NK-92 (cell line): ENCODE results near the gene PPP2R3A.

ENCODE experiments used
- DNase-seq: peaks from one replicate; lab custom pipeline; 2025; ENCODE audit not compliant: unreplicated experiment; lab: John Stamatoyannopoulos, UW

The PPP2R3A gene

DNA sequence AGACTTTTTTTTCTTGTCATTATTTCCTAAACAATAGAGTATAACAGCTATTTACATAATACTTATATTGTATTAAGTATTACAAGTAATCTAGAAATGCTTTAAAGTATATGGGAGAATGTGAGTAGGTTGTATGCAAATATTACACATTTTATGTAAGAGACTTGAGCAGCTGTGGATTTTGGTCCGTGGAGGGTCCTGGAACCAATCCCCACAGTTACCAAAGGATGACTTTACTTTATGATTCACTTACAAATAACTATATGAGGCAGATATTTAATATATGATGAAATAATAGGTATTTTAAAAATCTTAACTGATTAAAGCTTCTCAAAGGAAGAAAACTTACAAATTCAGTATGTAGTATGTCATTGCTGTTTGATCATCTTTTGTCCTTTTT lies 56.3 kb downstream of the PPP2R3A start:
- no peak for DNase-seq

DNA sequence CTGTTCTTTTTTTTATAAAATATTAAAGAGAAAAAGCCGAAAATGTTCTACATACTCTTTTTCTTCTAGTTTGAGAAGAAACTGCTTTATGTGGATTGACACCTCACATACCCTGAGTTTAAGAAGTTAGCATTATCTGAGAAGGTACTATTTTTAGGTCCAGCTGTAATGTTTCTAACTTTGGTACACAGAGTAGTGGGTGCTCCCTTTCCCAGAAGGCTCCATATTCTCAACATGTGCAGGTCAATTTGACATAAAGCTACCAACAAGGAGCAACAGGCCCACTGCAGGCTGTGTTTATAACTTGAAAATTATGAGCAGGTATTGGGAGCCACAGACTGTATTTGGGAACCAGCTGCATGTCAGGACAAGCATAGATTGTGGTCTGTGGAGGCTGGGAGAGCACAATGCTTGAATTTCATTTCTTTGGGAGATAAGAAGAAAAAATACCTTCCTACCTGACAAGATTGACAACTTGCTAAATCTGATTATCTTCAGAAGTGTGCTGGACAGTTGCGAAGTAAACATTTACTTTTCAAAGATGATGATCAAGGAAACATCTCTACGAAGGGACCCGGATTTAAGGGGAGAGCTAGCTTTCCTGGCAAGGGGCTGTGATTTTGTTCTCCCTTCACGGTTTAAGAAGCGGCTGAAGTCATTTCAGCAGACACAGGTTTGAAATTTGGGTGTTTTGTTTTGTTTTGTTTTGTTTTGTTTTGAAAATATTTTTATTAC lies 57.2 kb downstream of the PPP2R3A start:
- DNase-seq = no peak

DNA sequence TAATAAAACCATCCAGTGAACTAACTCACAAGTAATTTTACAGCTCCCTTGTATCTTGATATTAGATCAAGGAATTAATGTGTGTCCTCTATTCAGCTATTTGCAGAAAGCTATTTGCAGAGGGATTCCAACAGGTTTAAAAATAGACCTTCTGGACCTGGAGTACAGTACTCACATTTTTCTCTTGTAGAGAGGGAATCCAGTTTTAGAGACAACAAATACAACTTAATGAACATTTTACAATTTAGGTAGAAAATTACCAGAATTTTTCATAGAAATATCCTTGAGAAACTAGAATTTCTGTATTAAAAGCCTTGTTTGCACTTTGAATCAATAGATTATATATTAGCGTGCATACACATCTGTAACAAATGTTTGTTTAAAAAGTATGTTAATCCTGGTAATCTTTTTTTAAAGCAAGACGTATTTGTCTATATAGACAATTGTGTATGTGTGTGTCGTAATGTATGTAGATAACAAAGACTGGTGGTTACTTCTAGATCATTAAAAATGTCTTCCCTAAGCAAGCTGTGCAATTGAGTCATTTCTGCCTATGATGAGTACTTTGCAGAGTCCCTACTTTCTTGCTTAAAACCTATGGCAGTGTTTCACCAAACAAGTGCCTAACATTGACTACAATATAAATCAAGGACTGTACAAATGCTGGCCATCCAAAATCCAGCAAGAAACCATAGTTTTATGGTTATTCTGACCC lies 57.9 kb downstream of the PPP2R3A start:
- DNase-seq = no peak

DNA sequence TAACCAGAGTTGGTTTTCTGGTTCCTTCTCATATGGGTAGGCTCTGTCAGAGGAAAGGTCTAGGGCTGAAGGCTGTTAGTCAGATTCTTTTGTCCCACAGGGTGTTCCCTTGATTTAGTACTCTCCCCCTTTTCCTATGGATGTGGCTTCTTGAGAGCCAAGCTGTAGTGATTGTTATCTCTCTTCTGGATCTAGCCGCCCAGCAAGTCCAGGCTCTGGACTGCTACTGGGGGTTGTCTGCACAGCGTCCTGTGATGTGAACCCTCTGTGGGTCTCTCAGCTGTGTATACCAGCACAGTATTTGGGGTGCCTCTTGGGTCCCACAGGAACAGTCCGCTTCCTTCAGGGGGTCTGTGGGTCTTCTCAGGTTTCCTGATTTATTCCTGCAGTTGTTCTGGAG lies 70.8 kb downstream of the PPP2R3A start:
- DNase-seq = no peak

DNA sequence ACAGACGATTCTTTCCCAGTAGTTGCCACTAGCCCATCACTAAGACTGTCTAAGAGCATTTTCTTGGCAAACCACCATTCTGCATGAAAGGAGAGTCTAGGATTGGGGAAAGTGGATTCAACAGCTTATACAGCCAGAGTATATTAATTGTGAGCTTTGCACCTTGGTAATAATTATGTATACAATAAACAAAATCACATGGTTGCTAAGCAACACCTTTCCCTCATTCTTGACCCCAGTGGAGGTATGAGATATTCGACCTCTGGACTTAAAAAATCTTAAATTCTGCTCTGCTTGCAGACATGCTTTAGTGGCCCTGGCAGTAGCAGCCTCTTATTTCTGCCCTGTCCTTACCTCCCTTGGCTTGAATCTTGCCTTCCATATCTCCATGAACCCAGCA lies 73.1 kb downstream of the PPP2R3A start:
- DNase-seq = no peak

DNA sequence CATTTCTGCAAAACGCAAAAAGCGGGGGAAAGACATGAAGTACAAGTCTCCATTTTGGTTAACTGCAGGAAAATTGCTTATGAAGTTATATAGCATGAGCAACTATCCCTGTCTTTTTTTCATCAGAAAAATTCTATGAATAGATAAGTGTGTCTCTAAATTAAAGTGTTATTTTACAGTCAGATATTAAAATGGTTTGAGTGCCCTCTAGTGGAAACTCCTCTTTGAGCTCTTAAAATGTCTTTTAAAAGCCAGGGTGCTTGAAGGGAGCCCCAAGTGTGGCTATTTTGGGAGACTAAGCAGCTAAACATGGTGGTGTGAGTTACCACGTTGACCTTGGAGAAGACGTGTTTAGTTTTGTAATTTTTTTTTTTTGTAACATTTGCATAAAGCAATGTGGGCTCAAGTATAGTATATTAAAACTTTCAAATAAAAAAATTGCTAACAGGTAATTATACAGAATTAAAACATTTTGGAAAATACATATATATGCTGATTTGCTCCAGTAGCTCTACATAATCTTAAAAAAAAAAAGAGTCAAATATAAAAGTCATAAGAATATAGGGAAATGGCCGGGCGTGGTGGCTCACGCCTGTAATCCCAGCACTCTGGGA lies 77.2 kb downstream of the PPP2R3A start:
- no peak for DNase-seq

DNA sequence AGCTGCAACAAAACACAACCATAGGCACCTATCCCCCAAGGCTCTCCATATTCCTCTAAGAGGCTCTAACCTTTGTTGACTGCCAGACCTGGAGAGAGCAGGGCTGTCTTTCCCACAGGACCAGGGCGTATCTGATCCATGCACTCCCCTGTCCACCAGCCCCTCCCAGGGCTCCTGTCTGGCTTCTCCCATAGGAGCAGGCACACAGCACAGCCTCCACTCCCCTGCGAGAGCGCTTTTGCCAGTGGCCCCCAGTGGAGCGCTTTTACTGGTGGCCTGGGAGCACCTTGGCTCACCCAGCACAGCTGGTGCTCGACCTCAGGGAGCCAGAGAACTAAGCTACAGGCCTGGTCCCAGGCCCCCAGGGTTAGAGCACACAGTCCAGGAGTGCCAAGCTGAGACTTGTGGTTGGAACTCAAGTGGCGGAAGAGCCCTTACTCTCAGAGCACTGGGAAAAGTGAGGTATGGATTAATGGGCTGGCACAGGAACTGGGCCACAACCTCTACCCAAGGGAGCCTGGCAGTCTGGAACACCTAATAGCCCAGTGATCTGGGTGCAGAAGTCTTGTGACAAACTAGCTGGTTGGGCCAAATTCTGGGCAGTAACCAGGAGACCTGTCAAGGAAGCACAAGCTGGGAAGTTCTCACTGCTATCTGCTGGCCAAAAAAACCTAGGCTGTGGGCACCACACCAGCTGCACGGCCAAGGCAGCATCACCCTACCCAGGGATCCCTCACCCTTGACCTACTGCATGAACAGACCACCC lies 79.6 kb downstream of the PPP2R3A start:
- DNase-seq = no peak

DNA sequence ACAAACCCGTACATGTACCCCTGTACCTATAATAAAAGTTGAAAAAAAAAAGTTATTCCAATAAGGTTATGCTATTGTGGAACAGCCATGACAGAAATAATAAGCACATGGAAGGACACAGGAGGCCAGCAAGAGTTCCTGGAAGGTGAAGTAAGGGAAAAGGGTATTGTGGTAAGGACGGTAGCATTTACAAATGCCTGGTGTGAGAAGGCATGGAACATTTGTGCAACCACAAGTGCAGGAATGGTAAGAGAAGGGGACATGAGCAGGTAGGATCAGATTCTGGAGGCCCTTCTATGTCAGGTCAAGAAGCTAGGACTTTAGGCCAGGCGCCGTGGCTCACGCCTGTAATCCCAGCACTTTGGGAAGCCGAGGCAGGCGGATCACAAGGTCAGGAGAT lies 82.5 kb downstream of the PPP2R3A start:
- DNase-seq = no peak

DNA sequence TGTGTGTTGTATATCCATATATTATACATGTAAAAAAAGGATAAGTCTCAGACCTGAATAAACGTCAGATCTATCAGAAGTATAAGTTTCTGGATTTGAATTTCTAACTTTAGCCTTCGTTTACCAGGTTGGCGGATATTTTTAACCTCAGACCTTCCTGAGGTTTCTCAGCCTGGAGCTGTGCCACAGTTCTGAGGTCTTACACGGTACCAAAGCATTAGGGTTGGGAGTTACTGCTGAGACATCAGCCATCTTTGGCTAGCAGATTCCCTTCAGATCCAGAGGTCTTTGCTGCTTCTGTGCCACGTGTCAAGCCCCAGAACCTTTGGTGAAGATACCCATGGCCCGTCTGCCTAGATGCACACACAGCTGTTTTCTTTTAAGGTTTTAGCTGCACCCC lies 84.7 kb downstream of the PPP2R3A start:
- no peak for DNase-seq

DNA sequence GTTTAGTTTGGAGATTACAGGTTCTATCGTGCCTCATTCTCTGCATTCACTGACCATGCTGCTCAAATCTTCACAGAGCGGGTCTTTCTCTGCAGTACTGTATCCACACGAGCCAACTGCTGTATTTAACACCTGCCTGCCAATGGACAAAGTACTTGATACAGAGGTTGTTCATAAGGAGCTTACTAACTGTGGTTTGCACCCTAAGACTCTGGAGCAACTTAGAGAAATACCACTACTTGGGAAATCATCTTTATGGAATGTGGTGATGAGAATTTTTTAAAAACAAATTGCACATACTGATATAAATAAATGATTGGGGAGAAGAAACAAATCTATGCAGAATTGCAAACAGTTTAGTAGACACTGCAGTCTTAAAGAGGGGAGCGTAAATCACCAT lies 90.0 kb downstream of the PPP2R3A start:
- no peak for DNase-seq

DNA sequence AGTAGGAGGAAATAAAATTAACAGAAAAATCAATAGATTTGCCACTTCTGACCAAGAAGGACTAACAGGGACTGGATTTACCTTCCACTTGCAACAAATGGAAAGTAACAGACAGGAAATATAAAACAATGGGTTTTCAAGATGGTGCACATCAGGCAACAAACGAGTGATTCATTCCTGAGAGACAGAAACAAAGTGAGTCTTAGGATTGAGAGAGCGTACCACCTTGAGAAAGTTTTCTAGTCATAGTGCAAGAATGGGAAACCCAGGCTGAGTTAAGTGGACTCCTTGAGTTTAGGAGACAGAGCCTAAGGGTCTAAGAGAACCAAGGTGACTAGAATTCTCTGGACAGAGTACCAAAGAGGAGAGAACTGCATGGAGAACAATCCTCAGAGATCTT lies 101.7 kb downstream of the PPP2R3A start:
- DNase-seq = no peak

DNA sequence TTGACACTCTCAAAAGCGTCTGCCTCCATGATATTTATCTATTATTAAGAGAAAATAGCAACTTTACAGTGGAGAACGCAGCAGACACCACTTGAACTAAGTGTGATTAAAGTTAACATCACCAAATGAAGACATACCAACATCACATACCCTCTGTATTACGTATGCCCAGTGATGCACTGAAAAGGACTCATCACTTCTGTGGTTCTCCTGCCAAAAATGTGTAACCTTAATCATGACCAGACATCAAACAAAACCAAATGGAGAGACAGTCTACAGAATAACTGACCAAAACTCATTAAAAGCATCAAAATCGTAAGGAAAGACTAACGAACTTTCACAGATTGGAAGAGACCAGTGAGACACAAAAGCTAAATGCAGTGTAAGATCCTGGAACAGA lies 103.2 kb downstream of the PPP2R3A start:
- DNase-seq = no peak

DNA sequence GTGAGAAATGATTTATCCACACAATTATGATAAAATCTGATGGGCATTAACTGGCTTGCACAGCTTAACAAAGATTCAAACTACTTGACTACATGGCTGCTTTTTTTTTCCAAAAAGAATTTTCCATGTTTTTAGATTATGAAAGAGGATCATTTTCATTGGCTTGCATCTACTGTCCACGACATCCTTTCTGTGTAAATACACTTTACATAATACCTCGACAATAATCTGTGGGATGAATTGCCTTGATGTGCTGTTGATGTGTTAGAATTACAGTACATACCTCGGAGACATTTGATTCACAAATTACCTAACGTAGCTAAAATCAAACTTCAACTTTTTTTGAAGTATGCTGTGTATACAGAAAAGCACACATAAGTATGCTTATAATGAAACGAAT lies 104.4 kb downstream of the PPP2R3A start:
- no peak for DNase-seq

DNA sequence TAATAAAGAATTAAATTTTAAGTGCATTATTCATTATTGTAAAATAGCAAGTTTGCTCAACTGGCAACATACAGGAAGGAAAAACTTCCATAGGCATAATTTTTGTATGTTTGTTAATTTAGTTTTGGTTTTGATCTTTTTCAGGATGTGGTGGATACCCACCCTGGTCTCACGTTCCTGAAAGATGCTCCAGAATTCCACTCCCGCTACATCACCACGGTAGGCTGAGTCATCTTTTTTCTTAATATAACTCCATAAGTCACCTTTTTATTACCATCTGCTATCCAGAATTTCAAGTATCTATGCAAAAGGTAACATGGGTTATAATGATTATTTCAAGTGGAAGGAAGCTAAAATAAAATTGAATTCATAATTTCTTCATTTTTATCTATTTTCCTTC lies 104.8 kb downstream of the PPP2R3A start:
- DNase-seq = no peak

DNA sequence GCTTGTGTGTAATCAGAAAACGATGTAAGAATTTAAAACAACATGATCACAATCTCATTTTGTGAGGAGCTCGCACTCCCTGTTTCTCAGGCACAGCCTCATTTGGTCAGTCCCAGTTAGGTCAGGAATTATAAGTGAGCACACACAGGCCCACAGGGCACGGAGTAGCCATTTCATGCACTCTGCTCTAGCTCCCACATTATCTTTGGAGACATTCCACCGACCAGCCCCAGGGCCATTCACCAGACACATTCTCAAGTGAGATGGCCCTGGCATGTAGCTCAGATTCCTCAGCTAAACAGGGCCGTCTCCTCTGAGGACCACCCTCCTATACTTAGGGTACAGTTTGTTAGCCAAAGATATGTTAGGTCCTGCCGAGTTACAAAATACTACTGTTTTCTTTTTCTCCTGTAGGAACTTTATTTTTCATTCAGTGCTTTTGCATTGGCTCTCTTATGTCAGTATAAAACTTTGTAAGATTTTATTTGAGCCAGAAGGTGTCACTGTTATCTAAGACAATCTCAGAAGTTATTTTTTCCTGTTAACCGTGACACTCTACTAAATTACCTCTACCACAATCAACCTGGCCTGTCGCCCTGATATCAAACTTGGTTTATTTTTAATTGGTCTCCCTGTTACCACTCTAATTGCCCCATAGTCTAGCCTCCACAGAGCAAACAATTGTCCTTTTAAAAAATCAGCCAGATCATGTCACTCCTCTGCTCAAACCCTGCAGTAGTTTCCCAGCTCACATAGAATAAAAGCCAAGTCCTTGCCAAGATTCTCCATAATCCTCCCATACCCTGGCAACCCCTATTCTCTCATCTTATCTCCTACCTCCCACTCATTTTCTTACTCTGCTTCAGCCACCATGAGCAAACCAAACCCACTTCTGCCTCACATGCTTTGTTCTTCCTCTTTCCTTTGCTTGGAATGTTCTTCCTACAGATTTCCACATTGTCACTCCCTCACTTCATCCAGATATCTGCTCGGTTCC lies 105.7 kb downstream of the PPP2R3A start:
- no peak for DNase-seq

DNA sequence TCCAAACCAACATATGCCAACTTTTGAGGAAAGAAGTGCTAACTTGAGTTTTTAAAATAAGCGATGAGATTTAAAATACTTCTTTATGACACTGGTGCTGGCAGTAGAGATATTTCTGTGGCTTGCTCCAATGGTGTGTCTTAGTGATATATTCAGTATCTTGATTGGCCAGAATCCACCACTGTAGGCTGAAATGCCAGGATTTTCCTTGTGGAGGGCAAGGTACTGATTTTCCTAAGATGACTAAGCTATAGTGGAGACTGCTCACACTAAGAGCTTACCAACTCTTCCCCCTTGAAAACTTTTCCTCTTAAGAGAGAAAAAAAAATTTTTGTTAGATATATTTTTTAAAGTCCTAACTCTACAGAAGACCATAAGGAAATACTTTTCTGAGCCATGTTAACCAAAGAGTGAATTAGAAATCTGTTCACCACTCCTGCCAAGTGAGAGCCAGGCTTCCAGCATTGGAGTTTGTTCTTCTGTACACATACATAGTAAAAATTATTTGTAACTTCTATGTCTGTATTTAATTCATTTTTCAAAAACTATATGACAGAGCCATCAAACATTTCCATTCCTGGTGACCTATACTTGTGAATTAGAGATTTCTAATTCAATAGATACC lies 109.1 kb downstream of the PPP2R3A start:
- DNase-seq = no peak

DNA sequence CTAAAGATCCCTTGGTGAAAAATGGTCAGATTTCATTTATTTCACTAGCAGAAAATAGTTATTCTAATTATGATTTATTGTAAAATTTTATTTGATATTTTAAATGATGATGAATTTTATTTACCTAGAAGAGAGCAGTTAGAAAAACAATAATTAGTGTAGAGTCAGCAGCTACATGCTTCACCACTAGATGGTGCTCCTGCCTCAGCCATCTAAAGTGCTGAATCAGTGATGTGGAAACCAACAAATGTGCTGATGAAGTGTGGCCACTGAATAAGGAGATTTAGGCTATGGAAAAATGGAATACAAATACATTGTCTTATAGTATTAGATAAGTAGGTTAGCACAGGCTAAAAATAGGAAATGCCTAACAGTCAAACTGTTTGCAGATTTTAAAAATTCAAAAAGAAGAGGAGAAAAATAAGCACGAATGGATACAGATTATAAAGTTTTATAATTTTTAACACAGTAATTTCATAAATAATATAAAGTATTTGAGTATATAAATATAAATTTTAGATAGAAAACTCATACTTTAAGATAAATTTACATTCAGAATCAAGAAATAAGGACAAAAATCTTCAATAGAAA lies 109.8 kb downstream of the PPP2R3A start:
- no peak for DNase-seq

DNA sequence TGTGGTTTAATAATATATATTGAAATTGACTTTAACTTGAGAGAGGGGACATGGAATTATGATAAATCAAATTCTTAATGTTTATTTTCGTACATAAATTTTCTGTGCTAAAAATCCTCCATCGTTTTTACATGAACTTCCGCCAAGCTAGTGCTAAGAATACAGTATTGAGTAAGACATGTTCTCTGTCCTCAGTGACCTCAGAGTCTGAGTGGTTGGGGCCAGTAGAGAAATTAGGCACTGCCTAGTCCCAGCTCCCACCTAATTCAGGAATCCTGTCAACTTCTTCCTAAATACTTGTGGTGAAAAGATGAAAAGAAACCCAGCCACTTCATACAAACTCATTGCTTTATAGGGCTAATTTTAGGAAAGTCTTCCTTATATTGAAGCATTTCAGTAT lies 110.3 kb downstream of the PPP2R3A start:
- DNase-seq = no peak
